ENCODE measurements around the gene NUDT21.
A peak's percentile ranks its signal among the peaks of the same experiment; 100 is the strongest.

The NUDT21 gene

GRCh38 chr16:56460101-56460500 is 9.0 kb upstream of the NUDT21 start:
- TF ChIP-seq CTCF (IDR thresholded peaks at IDR 0.05), result no peak
- no peaks in the 10 kb centered on the region for H3K27me3 ChIP-seq
- peaks cover 52% of the 10 kb centered on the region for H3K36me3 ChIP-seq
- no peaks in the 10 kb centered on the region for H3K9me3 ChIP-seq
- H3K4me3 ChIP-seq (ENCODE audit: low read depth in 1 of 2, low read length in 1 of 2), result no peak overlapping the region
- H3K4me1 ChIP-seq (ENCODE audit: control insufficient read depth in 1 of 2, insufficient read depth in 1 of 2, low read depth in 1 of 2, low read length in 1 of 2), result no peaks in the 10 kb centered on the region
- no peak overlapping the region for H3K27ac ChIP-seq

DNA sequence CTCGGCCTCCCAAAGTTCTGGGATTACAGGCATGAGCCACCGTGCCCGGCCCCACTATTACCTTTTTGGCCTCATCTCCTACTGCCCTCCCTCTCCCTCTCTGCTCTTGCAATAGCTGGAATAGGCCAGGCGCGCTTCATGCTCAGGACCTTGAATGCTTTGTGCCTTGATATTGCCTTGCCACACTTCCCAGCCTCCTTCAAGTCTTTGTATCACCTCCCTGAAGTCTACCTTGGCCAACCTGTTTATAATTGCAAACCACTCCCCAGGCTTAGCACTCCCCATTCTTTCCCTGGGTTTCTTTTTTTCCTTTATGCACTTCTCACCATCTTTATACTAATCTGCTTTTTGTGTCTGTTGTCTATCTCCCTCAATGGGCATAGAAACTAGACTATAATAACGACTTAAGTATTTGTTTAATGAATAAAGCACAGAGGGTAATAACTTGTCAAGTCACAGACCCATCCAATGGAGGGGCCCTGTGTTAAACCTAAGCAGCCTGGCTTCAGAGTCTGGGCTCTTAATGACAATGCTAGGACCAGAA is 6.9 kb upstream of the NUDT21 start:
- no peaks in the 10 kb centered on the region for H3K9me3 ChIP-seq
- no peak overlapping the region for H3K4me3 ChIP-seq (ENCODE audit: low read depth in 1 of 2, low read length in 1 of 2)
- H3K27ac ChIP-seq, result no peak overlapping the region
- no peaks in the 10 kb centered on the region for H3K27me3 ChIP-seq
- H3K4me1 ChIP-seq (ENCODE audit: control insufficient read depth in 1 of 2, insufficient read depth in 1 of 2, low read depth in 1 of 2, low read length in 1 of 2), result no peaks in the 10 kb centered on the region
- no peak for TF ChIP-seq CTCF (IDR thresholded peaks at IDR 0.05)
- peaks cover 57% of the 10 kb centered on the region for H3K36me3 ChIP-seq

- peak overlapping the region; percentile 72 for H3K27ac ChIP-seq
- H3K4me1 ChIP-seq (ENCODE audit: control insufficient read depth in 1 of 2, insufficient read depth in 1 of 2, low read depth in 1 of 2, low read length in 1 of 2), result peaks cover 22 to 24% of the 10 kb centered on the region in 2 experiments
- no peak for TF ChIP-seq CTCF (IDR thresholded peaks at IDR 0.05)
- H3K36me3 ChIP-seq, result peaks cover 20% of the 10 kb centered on the region
- no peaks in the 10 kb centered on the region for H3K27me3 ChIP-seq
- no peaks in the 10 kb centered on the region for H3K9me3 ChIP-seq
- H3K4me3 ChIP-seq (ENCODE audit: low read depth in 1 of 2, low read length in 1 of 2), result peak overlapping the region; percentile 73 to 91
Measured at GRCh38 chr16:56451753-56452689, 889 bp upstream of the NUDT21 start.

- Histone ChIP-seq H3K27me3 (no peaks in the 10 kb centered on the region), H3K9me3 (no peaks in the 10 kb centered on the region), H3K4me1 (ENCODE audit: control insufficient read depth in 1 of 2, insufficient read depth in 1 of 2, low read depth in 1 of 2, low read length in 1 of 2) (peaks cover 22 to 24% of the 10 kb centered on the region in 2 experiments)
Measured at GRCh38 chr16:56450275-56450985, 702 bp downstream of the NUDT21 start.

More at GRCh38 chr16:56450275-56450985, 702 bp downstream of the NUDT21 start:
- peaks cover 28% of the 10 kb centered on the region for H3K36me3 ChIP-seq
- TF ChIP-seq CTCF (IDR thresholded peaks at IDR 0.05), result no peak
- peak overlapping the region; percentile 73 to 91 for H3K4me3 ChIP-seq (ENCODE audit: low read depth in 1 of 2, low read length in 1 of 2)
- H3K27ac ChIP-seq, result peak overlapping the region; percentile 72

All from neutrophil (primary cell).